CD8-positive, alpha-beta memory T cell (primary cell): Measurements from ENCODE around the gene RXRB. TPM values are rescaled to one million over a fixed set of nuclear protein-coding genes. Genes with fewer than 3 reads are reported as not detected.
A peak's percentile ranks its signal among the peaks of the same experiment; 100 is the strongest.
"Not testable (repeated sequence)": the region's sequence is repeated elsewhere in the genome, so short reads cannot be mapped to it uniquely, and the experiment has no call there.

Experiments
- CTCF ChIA-PET: fragments of 350-600 bp; sonication (Branson Sonifier 250); formaldehyde crosslinking; loops from one replicate; lab custom pipeline; 2021; ENCODE audit warnings: antibody characterized with exemption; lab: Charles Lee
- POLR2A ChIA-PET: fragments of 350-600 bp; sonication (Branson Sonifier 250); formaldehyde crosslinking; loops from one replicate; lab custom pipeline; 2021; ENCODE audit warnings: antibody characterized with exemption; lab: Charles Lee
- DNase-seq, 5 donors: peaks; one replicate each; pipeline versions ENCODE4 v3.0.0 to v3.0.0-alpha.2; 2020 to 2022; ENCODE audit warnings: mixed read lengths in 1 of 5
- H3K27ac ChIP-seq: one replicate; pipeline ENCODE4 v1.7.0; 2013; ENCODE audit warnings: low read depth, mild to moderate bottlenecking, low read length, moderate library complexity
- H3K27me3 ChIP-seq: 2 replicates; pipeline ENCODE4 v1.7.0; 2013; ENCODE audit warnings: low read length, mild to moderate bottlenecking; ENCODE audit not compliant: insufficient read depth, poor library complexity, severe bottlenecking
- H3K36me3 ChIP-seq: 2 replicates; pipeline ENCODE4 v1.7.0; 2013; ENCODE audit warnings: mild to moderate bottlenecking, low read length, moderate library complexity; ENCODE audit not compliant: insufficient read depth
- H3K4me1 ChIP-seq: 2 replicates; pipeline ENCODE4 v1.7.0; 2013; ENCODE audit warnings: mild to moderate bottlenecking, low read length, moderate library complexity; ENCODE audit not compliant: insufficient read depth
- H3K4me3 ChIP-seq: 2 replicates; pipeline ENCODE4 v1.7.0; 2013; ENCODE audit warnings: mild to moderate bottlenecking, low read length
- H3K9me3 ChIP-seq: 2 replicates; pipeline ENCODE4 v1.7.0; 2013; ENCODE audit warnings: mild to moderate bottlenecking, low read length
- H3K27ac Mint-ChIP-seq, 8 donors: one replicate each; pipeline ENCODE4 v1.8.0; 2020 to 2021; ENCODE audit warnings: mixed read lengths in 8 of 8, mild to moderate bottlenecking in 6 of 8, inconsistent platforms in 3 of 8, moderate library complexity in 3 of 8
- H3K27me3 Mint-ChIP-seq, 2 donors: one replicate each; pipeline ENCODE4 v1.8.0; 2020 to 2021; ENCODE audit warnings: mixed read lengths in 2 of 2, mild to moderate bottlenecking in 1 of 2, moderate library complexity in 1 of 2
- H3K36me3 Mint-ChIP-seq, 3 donors: one replicate each; pipeline ENCODE4 v1.8.0; 2020 to 2021; ENCODE audit warnings: mixed read lengths in 3 of 3, inconsistent platforms in 1 of 3, mild to moderate bottlenecking in 1 of 3
- H3K4me1 Mint-ChIP-seq, 3 donors: one replicate each; pipeline ENCODE4 v1.8.0; 2020 to 2021; ENCODE audit warnings: mixed read lengths in 3 of 3, inconsistent platforms in 1 of 3, mild to moderate bottlenecking in 1 of 3
- H3K4me3 Mint-ChIP-seq, 7 donors: one replicate each; pipeline ENCODE4 v1.8.0; 2020 to 2021; ENCODE audit warnings: mixed read lengths in 7 of 7, mild to moderate bottlenecking in 6 of 7, moderate library complexity in 4 of 7, inconsistent platforms in 2 of 7
- H3K9me3 Mint-ChIP-seq, 5 donors: one replicate each; pipeline ENCODE4 v1.8.0; 2020 to 2022; ENCODE audit warnings: mixed read lengths in 5 of 5, mild to moderate bottlenecking in 3 of 5, moderate library complexity in 2 of 5, inconsistent platforms in 1 of 5
- polyA plus RNA-seq: library from polyadenylated mRNA; unstranded; fragments of 300-500 nt; fragmentation: Illumina TruSeq; gene quantifications from one replicate; pipeline ENCODE4 v1.2.3, GENCODE V29; 2021
- total RNA-seq, 2 experiments: library from RNA; stranded (reverse); gene quantifications; one replicate each; pipeline ENCODE4 v1.2.3, GENCODE V29; 2021

The RXRB gene
- total and polyA plus RNA-seq, 3 experiments from 2014 or later: 8.5 to 51.4 (median 47.1) TPM

GRCh38 chr6:33241968-33242367, 41.5 kb upstream of the RXRB start:
- H3K27ac Mint-ChIP-seq: peak overlapping the region in 3 of 8 donors; percentile 2 to 26 (median 19)
- CTCF ChIA-PET: no interaction called here

GRCh38 chr6:33237741-33238140, 37.3 kb upstream of the RXRB start:
- no peak for DNase-seq
- no peak overlapping the region for H3K4me3 Mint-ChIP-seq
- no peak overlapping the region for H3K27ac Mint-ChIP-seq
- H3K4me1 ChIP-seq: no peaks in the 10 kb centered on the region
- H3K4me3 ChIP-seq: no peak overlapping the region
- H3K9me3 Mint-ChIP-seq: no peaks in the 10 kb centered on the region
- peaks cover 13 to 44% of the 10 kb centered on the region in 2 donors for H3K27me3 Mint-ChIP-seq
- H3K27me3 ChIP-seq: peaks cover 8% of the 10 kb centered on the region
- H3K36me3 ChIP-seq: no peaks in the 10 kb centered on the region
- peaks cover 2 to 8% (median 6%) of the 10 kb centered on the region in 3 donors for H3K4me1 Mint-ChIP-seq
- no peaks in the 10 kb centered on the region for H3K9me3 ChIP-seq
- H3K36me3 Mint-ChIP-seq: peaks cover 0 to 7% (median 0%) of the 10 kb centered on the region in 3 donors
- H3K27ac ChIP-seq: no peak overlapping the region
- CTCF ChIA-PET: interaction anchor here (1.3 to 2.4 kb wide), 3 partner anchors 10 to 76 kb away, joined by 3 to 13 read pairs (median 3); no protein-coding TSS in a partner anchor
- POLR2A ChIA-PET: no interaction called here

More at GRCh38 chr6:33241968-33242367, 41.5 kb upstream of the RXRB start:
- no peaks in the 10 kb centered on the region for H3K36me3 Mint-ChIP-seq
- H3K27me3 Mint-ChIP-seq: peaks cover 3 to 29% of the 10 kb centered on the region in 2 donors
- Histone ChIP-seq H3K27ac (no peak overlapping the region), H3K4me3 (no peak overlapping the region), H3K4me1 (no peaks in the 10 kb centered on the region), H3K27me3 (no peaks in the 10 kb centered on the region), H3K9me3 (no peaks in the 10 kb centered on the region), H3K36me3 (no peaks in the 10 kb centered on the region)
- H3K4me3 Mint-ChIP-seq: peak overlapping the region in 1 of 7 donors; percentile 57
- H3K4me1 Mint-ChIP-seq: peaks cover 2 to 8% (median 6%) of the 10 kb centered on the region in 3 donors
- DNase-seq: peak in 1 of 5 donors; percentile 8
- POLR2A ChIA-PET: no interaction called here
- H3K9me3 Mint-ChIP-seq: no peaks in the 10 kb centered on the region

GRCh38 chr6:33236852-33237251, 36.4 kb upstream of the RXRB start:
- H3K9me3 ChIP-seq: no peaks in the 10 kb centered on the region
- no peak overlapping the region for H3K4me3 ChIP-seq
- H3K27me3 Mint-ChIP-seq: peaks cover 16 to 48% of the 10 kb centered on the region in 2 donors
- peaks cover 8% of the 10 kb centered on the region for H3K27me3 ChIP-seq
- no peak overlapping the region for H3K4me3 Mint-ChIP-seq
- peaks cover 1 to 3% (median 3%) of the 10 kb centered on the region in 3 donors for H3K4me1 Mint-ChIP-seq
- CTCF ChIA-PET: interaction anchor here (1.3 kb wide), 1 partner anchor 40 kb away, joined by 3 read pairs; no protein-coding TSS in a partner anchor
- H3K36me3 Mint-ChIP-seq: peaks cover 0 to 7% (median 0%) of the 10 kb centered on the region in 3 donors
- H3K9me3 Mint-ChIP-seq: no peaks in the 10 kb centered on the region
- no peak for DNase-seq
- POLR2A ChIA-PET: no interaction called here
- H3K36me3 ChIP-seq: no peaks in the 10 kb centered on the region
- H3K27ac Mint-ChIP-seq: no peak overlapping the region
- no peaks in the 10 kb centered on the region for H3K4me1 ChIP-seq
- no peak overlapping the region for H3K27ac ChIP-seq

- CTCF ChIA-PET: interaction anchor here (1.3 kb wide), 1 partner anchor 39 kb away, joined by 3 read pairs; no protein-coding TSS in a partner anchor
- peaks cover 0 to 7% (median 0%) of the 10 kb centered on the region in 3 donors for H3K36me3 Mint-ChIP-seq
- peaks cover 10% of the 10 kb centered on the region for H3K27me3 ChIP-seq
- H3K4me3 ChIP-seq: no peak overlapping the region
- no peaks in the 10 kb centered on the region for H3K9me3 Mint-ChIP-seq
- POLR2A ChIA-PET: interaction anchor here (0.6 kb wide), 2 partner anchors 255 to 265 kb away, joined by 3 read pairs; no protein-coding TSS in a partner anchor
- no peak overlapping the region for H3K27ac ChIP-seq
- DNase-seq: no peak
- H3K27ac Mint-ChIP-seq: no peak overlapping the region
- no peaks in the 10 kb centered on the region for H3K36me3 ChIP-seq
- H3K4me1 ChIP-seq: no peaks in the 10 kb centered on the region
- H3K27me3 Mint-ChIP-seq: peaks cover 20 to 50% of the 10 kb centered on the region in 2 donors
- no peaks in the 10 kb centered on the region for H3K9me3 ChIP-seq
- H3K4me1 Mint-ChIP-seq: no peaks in the 10 kb centered on the region
- no peak overlapping the region for H3K4me3 Mint-ChIP-seq
Measured at GRCh38 chr6:33236328-33236727, 35.9 kb upstream of the RXRB start.

GRCh38 chr6:33235221-33235634, 34.8 kb upstream of the RXRB start:
- DNase-seq: no peak
- ChIA-PET POLR2A (no interaction called here), CTCF (interaction anchor here (1.4 kb wide), 1 partner anchor 13 kb away, joined by 5 read pairs; no protein-coding TSS in a partner anchor)
- H3K9me3 Mint-ChIP-seq: no peaks in the 10 kb centered on the region
- no peaks in the 10 kb centered on the region for H3K4me1 Mint-ChIP-seq
- no peak overlapping the region for H3K27ac ChIP-seq
- no peaks in the 10 kb centered on the region for H3K9me3 ChIP-seq
- H3K4me3 ChIP-seq: no peak overlapping the region
- no peaks in the 10 kb centered on the region for H3K36me3 ChIP-seq
- peaks cover 14% of the 10 kb centered on the region for H3K27me3 ChIP-seq
- peaks cover 21 to 49% of the 10 kb centered on the region in 2 donors for H3K27me3 Mint-ChIP-seq
- no peaks in the 10 kb centered on the region for H3K4me1 ChIP-seq
- H3K27ac Mint-ChIP-seq: no peak overlapping the region
- no peak overlapping the region for H3K4me3 Mint-ChIP-seq
- H3K36me3 Mint-ChIP-seq: peaks cover 0 to 7% (median 0%) of the 10 kb centered on the region in 3 donors

- H3K27ac Mint-ChIP-seq, H3K4me3 ChIP-seq, H3K9me3 Mint-ChIP-seq, H3K9me3 ChIP-seq, H3K27me3 ChIP-seq, H3K4me3 Mint-ChIP-seq, H3K4me1 ChIP-seq, CTCF ChIA-PET, H3K4me1 Mint-ChIP-seq, H3K27ac ChIP-seq, H3K36me3 ChIP-seq, H3K36me3 Mint-ChIP-seq, DNase-seq: not testable (repeated sequence)
- peaks cover 15 to 48% of the 10 kb centered on the region in 2 donors for H3K27me3 Mint-ChIP-seq
- POLR2A ChIA-PET: interaction anchor here (0.7 kb wide), 1 partner anchor 23 kb away, joined by 4 read pairs; no protein-coding TSS in a partner anchor
Measured at GRCh38 chr6:33226503-33227120, 26.1 kb upstream of the RXRB start.

- DNase-seq: no peak
- Mint-ChIP-seq H3K4me1 (peaks cover 12 to 16% (median 13%) of the 10 kb centered on the region in 3 donors), H3K36me3 (peaks cover 0 to 3% (median under 1%) of the 10 kb centered on the region in 3 donors), H3K27ac (no peak overlapping the region), H3K27me3 (peaks cover 30 to 76% of the 10 kb centered on the region in 2 donors), H3K9me3 (no peaks in the 10 kb centered on the region), H3K4me3 (no peak overlapping the region)
- Histone ChIP-seq H3K4me1 (peaks cover 12% of the 10 kb centered on the region), H3K27ac (no peak overlapping the region), H3K9me3 (no peaks in the 10 kb centered on the region), H3K36me3 (no peaks in the 10 kb centered on the region), H3K27me3 (no peaks in the 10 kb centered on the region), H3K4me3 (no peak overlapping the region)
- CTCF ChIA-PET: no interaction called here
- POLR2A ChIA-PET: no interaction called here
Measured at GRCh38 chr6:33217681-33218080, 17.2 kb upstream of the RXRB start.

GRCh38 chr6:33217246-33217645, 16.8 kb upstream of the RXRB start:
- no peak overlapping the region for H3K4me3 Mint-ChIP-seq

More at GRCh38 chr6:33217246-33217645, 16.8 kb upstream of the RXRB start:
- Mint-ChIP-seq H3K4me1 (peaks cover 16 to 19% (median 16%) of the 10 kb centered on the region in 3 donors), H3K27ac (no peak overlapping the region), H3K9me3 (no peaks in the 10 kb centered on the region), H3K36me3 (peaks cover 0 to 4% (median 3%) of the 10 kb centered on the region in 3 donors), H3K27me3 (peaks cover 31 to 74% of the 10 kb centered on the region in 2 donors)
- H3K36me3 ChIP-seq: no peaks in the 10 kb centered on the region
- ChIA-PET POLR2A (no interaction called here), CTCF (no interaction called here)
- H3K9me3 ChIP-seq: no peaks in the 10 kb centered on the region
- DNase-seq: no peak
- no peak overlapping the region for H3K4me3 ChIP-seq
- peaks cover 16% of the 10 kb centered on the region for H3K4me1 ChIP-seq
- no peaks in the 10 kb centered on the region for H3K27me3 ChIP-seq
- H3K27ac ChIP-seq: no peak overlapping the region
